Stimulated activated CD4-positive, alpha-beta T cell treated with anti-CD3 and anti-CD28 coated beads, Interleukin-15, amount 100 ng/mL, for 24 hours (primary cell): Measurements from ENCODE around the gene SMARCA2.
A peak's percentile ranks its signal among the peaks of the same experiment; 100 is the strongest.

Experiments
- DNase-seq: peaks from one replicate; pipeline ENCODE4 v3.0.0-alpha.2; 2020

Gene SMARCA2

GRCh38 chr9:2014696-2015580 lies at the start of gene SMARCA2:
SMARCA2 (plus strand) TSS chr9:2015347; CDS start chr9:2029023, 13,676 bp downstream.
- peak; percentile 97 for DNase-seq

- no peak for DNase-seq
Measured at GRCh38 chr9:1966725-1967366, 48.3 kb upstream of the SMARCA2 start.

DNA sequence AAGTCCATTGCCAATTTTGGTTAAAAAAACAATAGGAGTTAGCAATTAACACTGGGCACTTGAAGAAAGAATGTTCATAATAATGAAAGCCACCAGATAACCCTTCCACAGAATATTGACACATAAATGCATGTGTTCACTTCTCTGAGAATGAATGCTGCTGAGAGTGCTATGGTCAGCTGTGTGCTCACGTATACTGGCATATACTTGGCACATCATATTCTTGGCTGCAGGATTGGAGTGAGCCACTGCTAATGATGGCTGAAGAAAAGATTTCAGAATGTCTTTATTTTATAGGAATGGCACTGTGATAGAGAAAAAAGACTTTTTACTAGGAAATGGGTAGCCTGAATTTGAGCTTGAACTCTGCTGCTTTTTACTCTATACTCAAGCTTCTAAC lies 46.0 kb upstream of the SMARCA2 start:
- DNase-seq, result no peak

- DNase-seq, result no peak
Measured at GRCh38 chr9:1969898-1970297, 45.2 kb upstream of the SMARCA2 start.

GRCh38 chr9:1972672-1973071 lies 42.5 kb upstream of the SMARCA2 start:
- DNase-seq, result no peak

DNA sequence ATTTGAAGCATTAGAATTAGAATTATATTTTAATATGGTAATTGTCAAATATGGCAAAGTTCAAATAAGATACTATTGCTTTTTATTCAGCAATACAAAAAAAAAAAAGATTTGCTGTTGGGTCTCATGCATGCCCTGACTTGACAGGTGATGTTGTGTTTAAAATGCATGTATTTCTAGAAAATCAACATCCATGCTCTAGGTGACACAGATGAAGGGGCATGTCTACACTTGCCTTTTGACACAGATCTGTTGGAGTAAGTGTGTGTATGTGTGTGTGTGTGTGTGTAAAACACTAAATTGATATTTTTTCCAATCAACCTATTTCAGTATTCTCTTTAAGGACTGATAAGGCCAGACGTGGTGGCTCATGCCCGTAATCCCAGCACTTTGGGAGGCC lies 38.1 kb upstream of the SMARCA2 start:
- DNase-seq, result no peak

DNA sequence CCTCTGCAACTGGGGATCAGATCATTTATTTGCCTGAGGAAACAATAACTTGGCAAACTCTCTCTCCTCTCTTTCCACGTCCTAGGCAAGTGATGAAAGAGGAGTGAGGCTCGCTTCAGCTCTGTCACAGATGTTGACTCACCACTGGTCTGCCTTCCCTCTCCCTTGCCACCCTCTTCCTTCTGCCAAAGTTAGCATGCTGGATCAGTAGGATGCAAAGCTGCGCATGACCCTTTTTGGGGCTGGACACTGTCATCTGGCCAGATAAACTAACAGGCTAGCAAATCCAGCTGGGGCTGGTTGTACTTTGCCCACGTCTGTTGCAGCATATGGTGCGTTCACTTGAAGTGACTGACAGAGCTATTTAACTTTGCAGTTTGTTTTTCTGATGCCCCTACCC lies 36.2 kb upstream of the SMARCA2 start:
- DNase-seq, result no peak

DNA sequence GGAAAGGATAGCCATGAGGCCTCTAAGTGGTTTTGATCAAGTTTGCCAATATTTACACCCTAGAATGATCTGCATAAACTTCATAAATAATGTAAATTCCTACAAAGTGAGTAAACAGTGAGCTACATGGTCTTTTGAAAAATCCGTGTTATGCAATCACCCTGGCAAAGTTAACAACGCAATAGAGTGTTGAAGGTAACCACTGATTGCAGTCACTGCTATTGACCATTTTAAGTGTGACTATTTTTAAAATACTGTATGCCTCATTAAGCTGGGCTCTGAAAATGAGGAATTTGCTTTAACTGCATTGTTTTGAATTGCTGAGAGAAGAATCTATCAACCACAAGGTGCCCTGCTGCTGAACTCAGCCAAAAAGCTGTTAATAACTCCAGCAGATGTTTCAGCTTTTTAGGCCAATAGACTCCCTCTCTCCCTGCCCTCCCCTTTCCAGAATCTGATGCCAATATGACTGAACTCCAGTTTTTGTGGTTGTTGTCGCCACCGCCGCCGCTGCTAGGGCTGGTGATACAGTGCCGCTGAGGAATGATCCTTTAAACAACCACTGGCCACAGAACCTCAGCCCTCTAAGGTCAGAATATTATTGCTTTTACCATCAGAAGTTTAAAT lies 35.3 kb upstream of the SMARCA2 start:
- DNase-seq, result no peak

- DNase-seq, result no peak
Measured at GRCh38 chr9:1980387-1980786, 34.8 kb upstream of the SMARCA2 start.

GRCh38 chr9:1982074-1982473 lies 33.1 kb upstream of the SMARCA2 start:
- DNase-seq, result no peak

DNA sequence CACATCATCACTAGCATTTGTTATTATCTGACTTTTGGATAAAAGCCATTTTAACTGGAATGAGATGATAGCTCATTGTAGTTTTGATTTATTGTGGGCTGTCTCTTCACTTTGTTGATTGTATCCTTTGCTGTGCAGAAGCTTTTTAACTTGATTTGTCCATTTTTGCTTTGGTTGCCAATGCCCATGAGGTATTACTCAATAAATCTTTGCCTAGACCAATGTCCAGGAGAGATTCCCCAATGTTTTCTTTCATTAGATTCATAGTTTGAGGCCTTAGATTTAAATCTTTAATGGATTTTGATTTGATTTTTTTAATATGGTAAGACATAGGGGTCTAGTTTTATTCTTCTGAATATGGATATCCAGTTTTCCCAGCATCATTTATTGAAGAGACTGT lies 28.8 kb upstream of the SMARCA2 start:
- no peak for DNase-seq

GRCh38 chr9:1989500-1989899 lies 25.6 kb upstream of the SMARCA2 start:
- no peak for DNase-seq

DNA sequence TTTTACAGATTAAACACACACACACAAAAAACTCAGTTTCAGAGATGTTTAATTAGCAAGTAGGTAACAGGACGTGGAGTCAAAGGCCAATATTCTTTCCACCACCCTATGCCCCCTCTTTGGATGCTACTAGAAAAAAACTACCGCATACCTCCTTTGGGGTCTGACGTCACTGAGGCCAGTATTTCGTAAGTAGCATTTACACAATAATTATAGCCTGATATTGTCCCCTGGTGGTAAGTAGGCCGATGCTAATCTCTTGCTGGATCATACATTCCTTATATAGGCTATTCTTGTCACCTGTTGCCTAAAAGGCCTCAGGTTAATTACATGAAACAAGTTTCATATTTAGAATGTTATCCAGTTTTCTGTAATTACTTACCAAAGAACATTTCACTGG lies 21.0 kb upstream of the SMARCA2 start:
- DNase-seq, result no peak

GRCh38 chr9:1995084-1995483 lies 20.1 kb upstream of the SMARCA2 start:
- DNase-seq, result no peak

- no peak for DNase-seq
Measured at GRCh38 chr9:1996156-1996555, 19.0 kb upstream of the SMARCA2 start.

DNA sequence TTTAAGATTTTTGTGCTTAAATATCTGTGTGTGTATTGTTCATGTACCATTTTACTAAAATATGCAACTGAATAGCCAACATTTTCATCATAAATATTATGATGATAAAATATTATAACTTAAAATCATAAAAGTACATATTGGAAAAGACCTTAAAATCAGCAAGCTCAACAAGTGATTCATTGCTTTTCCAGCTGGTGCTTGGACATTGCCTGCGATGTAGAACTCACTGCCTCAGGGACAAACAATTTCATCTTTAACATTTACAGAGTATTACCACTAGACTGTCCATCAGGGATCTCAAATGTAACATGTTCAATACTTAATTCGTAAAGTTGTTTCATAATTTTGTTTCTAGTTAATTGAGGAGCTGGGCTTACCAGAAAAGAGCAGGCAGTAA lies 17.5 kb upstream of the SMARCA2 start:
- DNase-seq, result no peak

- no peak for DNase-seq
Measured at GRCh38 chr9:1998111-1998510, 17.0 kb upstream of the SMARCA2 start.

DNA sequence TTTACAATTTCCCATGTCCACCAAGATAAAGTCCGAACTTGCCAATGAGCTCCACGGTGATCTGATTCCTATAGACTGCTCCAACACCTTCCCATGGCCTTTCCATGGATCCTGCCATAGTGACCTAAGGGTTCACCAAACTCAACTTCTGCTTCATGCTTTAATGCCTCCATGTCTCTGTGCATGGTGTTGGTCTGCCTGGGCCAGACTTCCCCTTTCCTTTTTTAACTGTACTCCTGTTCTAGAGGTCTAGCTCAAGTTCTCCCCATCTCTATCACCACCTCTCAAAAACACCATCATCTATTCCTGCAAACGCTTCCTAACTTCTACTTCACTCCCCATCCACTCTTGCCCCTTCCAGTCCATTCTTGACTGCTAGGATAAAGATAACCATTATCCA lies 14.8 kb upstream of the SMARCA2 start:
- no peak for DNase-seq

- DNase-seq, result no peak
Measured at GRCh38 chr9:2008372-2008771, 6.8 kb upstream of the SMARCA2 start.

DNA sequence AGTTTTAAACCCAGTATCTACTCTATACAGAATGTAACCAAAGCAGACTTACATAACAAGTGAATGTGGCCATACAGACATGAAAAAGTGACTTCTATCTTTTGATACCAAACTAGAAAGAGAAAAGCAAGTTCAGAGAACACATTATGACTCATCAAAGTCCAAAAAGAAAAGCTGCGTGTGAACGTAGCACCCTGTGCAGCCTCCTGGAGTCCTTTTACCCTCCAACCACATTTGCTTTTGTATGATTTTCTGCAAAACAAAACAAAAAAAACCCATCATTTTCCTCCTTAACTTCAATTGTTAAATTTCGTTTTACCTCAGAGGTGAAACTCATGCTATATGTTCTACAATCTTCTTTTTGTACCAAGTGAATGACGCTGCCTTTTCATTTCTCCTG lies 2.8 kb upstream of the SMARCA2 start:
- peak; percentile 40 for DNase-seq

DNA sequence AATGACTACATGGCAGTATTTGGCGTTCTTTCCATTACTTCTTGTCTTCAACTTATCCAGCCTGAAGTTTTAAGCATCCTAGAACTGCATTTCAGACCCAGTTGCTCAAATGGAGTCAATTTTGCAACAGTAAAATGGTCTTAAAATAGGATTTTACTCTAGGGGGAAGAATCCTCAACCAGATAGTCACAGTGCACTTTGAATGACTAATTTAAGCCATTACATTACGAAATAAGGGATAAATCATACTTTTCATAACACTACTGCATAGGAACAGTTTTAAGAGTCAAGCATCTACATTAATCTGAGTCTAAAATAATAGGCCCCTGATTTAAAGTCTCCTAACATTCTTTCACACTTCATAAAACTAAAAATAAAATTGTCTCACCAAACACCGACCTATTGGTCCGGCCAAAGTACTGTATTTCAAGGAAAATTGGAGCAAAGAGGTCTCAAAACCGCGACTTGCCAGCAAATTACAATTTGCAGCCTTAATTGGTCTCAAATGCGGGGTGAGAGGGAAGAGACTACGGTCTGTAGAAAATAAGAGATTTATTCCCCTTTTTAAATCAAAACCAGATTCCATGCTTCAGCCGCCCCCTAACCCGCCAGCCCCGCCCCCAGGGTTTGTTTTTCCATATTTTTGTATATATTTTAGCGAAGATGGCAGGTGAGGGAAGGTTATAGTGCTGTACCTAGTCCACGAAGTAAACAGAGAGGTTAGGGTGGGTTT lies 1.2 kb upstream of the SMARCA2 start:
- no peak for DNase-seq

- DNase-seq, result peak; percentile 72
Measured at GRCh38 chr9:2015581-2016407, 647 bp downstream of the SMARCA2 start.
